Measurements from ENCODE around the gene SGMS1.

DNA sequence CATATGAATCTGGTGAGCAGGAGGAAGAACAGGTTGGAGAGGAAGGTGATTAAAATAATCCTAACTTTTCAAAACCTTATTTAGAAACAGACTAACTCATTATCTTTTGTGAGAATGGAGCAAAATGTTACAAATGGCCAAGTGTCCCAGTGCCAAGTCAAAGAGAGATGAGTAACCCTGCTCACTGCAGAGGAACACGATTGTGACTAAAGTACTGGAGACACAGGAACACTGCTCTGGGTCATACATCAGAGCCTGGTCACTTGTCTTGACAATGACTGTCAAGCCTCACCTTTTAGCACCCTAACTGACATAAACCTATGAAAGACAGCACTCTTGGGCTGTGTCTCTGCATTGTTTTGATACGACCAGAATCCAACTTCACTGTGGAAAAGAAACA is 108.8 kb downstream of the SGMS1 start:
- TF ChIP-seq, protein P1, sequence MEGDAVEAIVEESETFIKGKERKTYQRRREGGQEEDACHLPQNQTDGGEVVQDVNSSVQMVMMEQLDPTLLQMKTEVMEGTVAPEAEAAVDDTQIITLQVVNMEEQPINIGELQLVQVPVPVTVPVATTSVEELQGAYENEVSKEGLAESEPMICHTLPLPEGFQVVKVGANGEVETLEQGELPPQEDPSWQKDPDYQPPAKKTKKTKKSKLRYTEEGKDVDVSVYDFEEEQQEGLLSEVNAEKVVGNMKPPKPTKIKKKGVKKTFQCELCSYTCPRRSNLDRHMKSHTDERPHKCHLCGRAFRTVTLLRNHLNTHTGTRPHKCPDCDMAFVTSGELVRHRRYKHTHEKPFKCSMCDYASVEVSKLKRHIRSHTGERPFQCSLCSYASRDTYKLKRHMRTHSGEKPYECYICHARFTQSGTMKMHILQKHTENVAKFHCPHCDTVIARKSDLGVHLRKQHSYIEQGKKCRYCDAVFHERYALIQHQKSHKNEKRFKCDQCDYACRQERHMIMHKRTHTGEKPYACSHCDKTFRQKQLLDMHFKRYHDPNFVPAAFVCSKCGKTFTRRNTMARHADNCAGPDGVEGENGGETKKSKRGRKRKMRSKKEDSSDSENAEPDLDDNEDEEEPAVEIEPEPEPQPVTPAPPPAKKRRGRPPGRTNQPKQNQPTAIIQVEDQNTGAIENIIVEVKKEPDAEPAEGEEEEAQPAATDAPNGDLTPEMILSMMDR (IDR thresholded peaks at IDR 0.05), result no peak
- TF ChIP-seq POLR2AphosphoS5 (IDR thresholded peaks at IDR 0.05) (no peak), POLR2A (IDR thresholded peaks at IDR 0.05) (no peak)
